GM18907 (cell line): ENCODE measurements around the gene RITA1.

Experiments used
- ATAC-seq: cut with Tn5 transposase; IDR thresholded peaks from one replicate; pipeline ENCODE4 v1.9.1; 2021; ENCODE audit warnings: mild to moderate bottlenecking, moderate library complexity; ENCODE audit not compliant: unreplicated experiment

RITA1 gene

GRCh38 chr12:113226696-113227568 is 41.4 kb downstream of the RITA1 start:
- no peak for ATAC-seq

- ATAC-seq, result no peak
Measured at GRCh38 chr12:113227686-113228391, 42.3 kb downstream of the RITA1 start.

GRCh38 chr12:113228394-113229028 is 43.0 kb downstream of the RITA1 start:
- no peak for ATAC-seq

GRCh38 chr12:113230315-113231234 is 45.1 kb downstream of the RITA1 start:
- peak; percentile 7 for ATAC-seq

- no peak for ATAC-seq
Measured at GRCh38 chr12:113231235-113232088, 45.9 kb downstream of the RITA1 start.

GRCh38 chr12:113232089-113232839 is 46.7 kb downstream of the RITA1 start:
- no peak for ATAC-seq

- peak; percentile 57 for ATAC-seq
Measured at GRCh38 chr12:113232840-113233585, 47.5 kb downstream of the RITA1 start.

GRCh38 chr12:113233967-113234366 is 48.4 kb downstream of the RITA1 start:
- ATAC-seq, result no peak

GRCh38 chr12:113234483-113234882 is 49.0 kb downstream of the RITA1 start:
- no peak for ATAC-seq

- no peak for ATAC-seq
Measured at GRCh38 chr12:113235976-113236375, 50.5 kb downstream of the RITA1 start.

GRCh38 chr12:113236539-113237399 is 51.2 kb downstream of the RITA1 start:
- no peak for ATAC-seq

GRCh38 chr12:113237748-113238147 is 52.2 kb downstream of the RITA1 start:
- ATAC-seq, result no peak

- ATAC-seq, result no peak
Measured at GRCh38 chr12:113238309-113238708, 52.8 kb downstream of the RITA1 start.

- no peak for ATAC-seq
Measured at GRCh38 chr12:113239288-113239771, 53.8 kb downstream of the RITA1 start.

- no peak for ATAC-seq
Measured at GRCh38 chr12:113239811-113240331, 54.4 kb downstream of the RITA1 start.

GRCh38 chr12:113240395-113240794 is 54.9 kb downstream of the RITA1 start:
- ATAC-seq, result no peak
